Loucy (cell line): ENCODE results near the gene IL5.
A peak's percentile ranks its signal among the peaks of the same experiment; 100 is the strongest.

Source experiments
- H2AFZ ChIP-seq: fragments of 200-600 bp; sonication (generic); 2 replicates; pipeline ENCODE4 v1.6.0; 2016; ENCODE audit warnings: antibody characterized with exemption, mild to moderate bottlenecking, low read length, moderate library complexity
- H3F3A ChIP-seq: fragments of 200-600 bp; 2 replicates; pipeline ENCODE4 v1.6.0; 2016; ENCODE audit warnings: antibody characterized with exemption, low read depth, mild to moderate bottlenecking
- H3K27me3 ChIP-seq: fragments of 200-600 bp; sonication (generic); 2 replicates; pipeline ENCODE4 v1.6.1; 2014; ENCODE audit warnings: low read length, mild to moderate bottlenecking; ENCODE audit not compliant: insufficient read depth, poor library complexity, severe bottlenecking
- H3K36me3 ChIP-seq: fragments of 200-600 bp; sonication (generic); 2 replicates; pipeline ENCODE4 v1.6.1; 2016; ENCODE audit warnings: low read length; ENCODE audit not compliant: insufficient read depth
- H3K4me1 ChIP-seq: fragments of 200-600 bp; sonication (generic); 2 replicates; pipeline ENCODE4 v1.5.1; 2014; ENCODE audit warnings: low read length, mild to moderate bottlenecking; ENCODE audit not compliant: insufficient read depth, poor library complexity, severe bottlenecking
- H3K4me2 ChIP-seq: fragments of 200-600 bp; sonication (generic); 2 replicates; pipeline ENCODE4 v1.6.0; 2014; ENCODE audit warnings: antibody characterized with exemption, low read length, low read depth, mild to moderate bottlenecking; ENCODE audit not compliant: poor library complexity, severe bottlenecking
- H3K4me3 ChIP-seq: fragments of 200-600 bp; sonication (generic); 2 replicates; pipeline ENCODE4 v1.5.1; 2014; ENCODE audit warnings: low read length, mild to moderate bottlenecking, mixed read lengths; ENCODE audit not compliant: poor library complexity, severe bottlenecking
- H3K79me2 ChIP-seq: fragments of 200-600 bp; sonication (generic); 2 replicates; pipeline ENCODE4 v1.6.1; 2014; ENCODE audit warnings: low read length; ENCODE audit not compliant: insufficient read depth
- H3K9ac ChIP-seq: fragments of 200-600 bp; sonication (generic); 2 replicates; pipeline ENCODE4 v1.6.0; 2014; ENCODE audit warnings: mild to moderate bottlenecking, low read depth, low read length, moderate library complexity; ENCODE audit not compliant: poor library complexity, severe bottlenecking
- H3K9me2 ChIP-seq: fragments of 200-600 bp; sonication (generic); replicated peaks from 2 replicates; pipeline ENCODE4 v1.6.1; 2016; ENCODE audit warnings: low read depth, low read length, mixed read lengths
- H3K9me3 ChIP-seq: fragments of 200-600 bp; sonication (generic); 2 replicates; pipeline ENCODE4 v1.6.1; 2014; ENCODE audit warnings: mild to moderate bottlenecking, antibody characterized with exemption, low read length, low read depth; ENCODE audit not compliant: insufficient read depth
- H4K20me1 ChIP-seq: fragments of 200-600 bp; sonication (generic); 2 replicates; pipeline ENCODE4 v1.6.0; 2014; ENCODE audit warnings: antibody characterized with exemption, low read length, mild to moderate bottlenecking; ENCODE audit not compliant: insufficient read depth, poor library complexity, severe bottlenecking
- EZH2phosphoT487 ChIP-seq: fragments of 200-600 bp; IDR thresholded peaks from 2 replicates; pipeline ENCODE4 v1.6.1; 2018; ENCODE audit warnings: antibody characterized with exemption, mild to moderate bottlenecking, moderate library complexity, borderline replicate concordance
- TF ChIP-seq, protein P1 (sequence below): fragments of 200-600 bp; sonication (generic); conservative IDR thresholded peaks from 2 replicates; pipeline ENCODE4 v1.5.1; 2014; ENCODE audit warnings: mild to moderate bottlenecking, antibody characterized with exemption, low read length

Gene IL5

DNA sequence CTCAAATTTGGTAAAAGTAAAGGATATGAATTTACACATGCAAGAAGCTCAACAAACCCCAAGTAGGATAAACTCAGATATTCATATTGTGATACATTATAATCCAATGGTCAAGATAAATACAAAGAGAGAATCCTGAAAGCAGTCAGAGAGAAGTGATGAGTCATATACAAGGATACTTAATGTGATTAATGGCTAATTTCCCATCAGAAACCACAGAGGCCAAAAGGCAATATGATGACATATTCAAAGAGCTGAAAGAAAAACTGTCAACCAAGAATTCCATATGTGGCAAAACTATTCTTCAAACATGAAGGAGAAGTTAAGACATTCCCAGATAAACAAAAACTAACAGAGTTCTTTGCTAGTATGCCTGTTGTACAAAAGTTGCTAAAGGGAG is 33.2 kb downstream of the IL5 start:
- Histone ChIP-seq H4K20me1 (no peaks in the 10 kb centered on the region), H3K9ac (no peak overlapping the region), H3K9me3 (no peaks in the 10 kb centered on the region), H3F3A (no peaks in the 10 kb centered on the region), H3K9me2 (no peaks in the 10 kb centered on the region), H3K4me2 (no peak overlapping the region), H3K4me3 (no peak overlapping the region), H3K4me1 (peaks cover 3% of the 10 kb centered on the region), H2AFZ (no peak overlapping the region), H3K27me3 (no peaks in the 10 kb centered on the region), H3K36me3 (no peaks in the 10 kb centered on the region), H3K79me2 (no peaks in the 10 kb centered on the region)
- TF ChIP-seq, protein P1, sequence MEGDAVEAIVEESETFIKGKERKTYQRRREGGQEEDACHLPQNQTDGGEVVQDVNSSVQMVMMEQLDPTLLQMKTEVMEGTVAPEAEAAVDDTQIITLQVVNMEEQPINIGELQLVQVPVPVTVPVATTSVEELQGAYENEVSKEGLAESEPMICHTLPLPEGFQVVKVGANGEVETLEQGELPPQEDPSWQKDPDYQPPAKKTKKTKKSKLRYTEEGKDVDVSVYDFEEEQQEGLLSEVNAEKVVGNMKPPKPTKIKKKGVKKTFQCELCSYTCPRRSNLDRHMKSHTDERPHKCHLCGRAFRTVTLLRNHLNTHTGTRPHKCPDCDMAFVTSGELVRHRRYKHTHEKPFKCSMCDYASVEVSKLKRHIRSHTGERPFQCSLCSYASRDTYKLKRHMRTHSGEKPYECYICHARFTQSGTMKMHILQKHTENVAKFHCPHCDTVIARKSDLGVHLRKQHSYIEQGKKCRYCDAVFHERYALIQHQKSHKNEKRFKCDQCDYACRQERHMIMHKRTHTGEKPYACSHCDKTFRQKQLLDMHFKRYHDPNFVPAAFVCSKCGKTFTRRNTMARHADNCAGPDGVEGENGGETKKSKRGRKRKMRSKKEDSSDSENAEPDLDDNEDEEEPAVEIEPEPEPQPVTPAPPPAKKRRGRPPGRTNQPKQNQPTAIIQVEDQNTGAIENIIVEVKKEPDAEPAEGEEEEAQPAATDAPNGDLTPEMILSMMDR: no peak
- TF ChIP-seq EZH2phosphoT487: no peak

- TF ChIP-seq, protein P1: peak; percentile 59
- no peak for TF ChIP-seq EZH2phosphoT487
- H3K9ac ChIP-seq: no peak overlapping the region
Measured at GRCh38 chr5:132506094-132506692, 37.1 kb downstream of the IL5 start.

DNA sequence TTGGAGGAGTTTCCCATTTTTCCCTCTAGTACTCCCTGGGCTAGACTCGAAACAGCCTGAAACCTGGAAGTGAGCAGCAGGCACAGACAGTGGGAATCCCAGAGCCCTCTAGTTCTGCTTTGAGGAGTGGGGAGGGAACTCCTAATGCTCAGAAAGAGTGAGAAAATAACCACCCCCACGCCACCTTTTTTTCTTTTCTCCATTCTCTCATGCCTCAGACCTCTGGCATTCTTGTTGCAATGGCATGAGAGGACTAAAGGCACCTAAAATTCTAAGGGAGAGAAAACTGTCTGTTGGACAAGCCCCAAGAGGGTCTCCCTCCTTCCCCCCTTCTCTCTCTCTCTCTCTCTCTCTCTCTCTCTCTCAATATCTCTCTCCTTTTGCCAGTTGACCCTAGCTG is 37.7 kb downstream of the IL5 start:
- H4K20me1 ChIP-seq: no peaks in the 10 kb centered on the region
- TF ChIP-seq, protein P1: no peak
- no peak for TF ChIP-seq EZH2phosphoT487
- no peak overlapping the region for H3K4me3 ChIP-seq
- peaks cover 12% of the 10 kb centered on the region for H3K4me1 ChIP-seq
- H3K9me2 ChIP-seq: no peaks in the 10 kb centered on the region
- H3F3A ChIP-seq: no peaks in the 10 kb centered on the region
- H3K4me2 ChIP-seq: no peak overlapping the region
- no peaks in the 10 kb centered on the region for H3K27me3 ChIP-seq
- H2AFZ ChIP-seq: no peak overlapping the region
- H3K36me3 ChIP-seq: no peaks in the 10 kb centered on the region
- no peak overlapping the region for H3K9ac ChIP-seq
- no peaks in the 10 kb centered on the region for H3K9me3 ChIP-seq
- no peaks in the 10 kb centered on the region for H3K79me2 ChIP-seq

More at GRCh38 chr5:132506094-132506692, 37.1 kb downstream of the IL5 start:
- Histone ChIP-seq H3K27me3 (no peaks in the 10 kb centered on the region), H3K4me1 (peaks cover 8% of the 10 kb centered on the region), H3K9me2 (no peaks in the 10 kb centered on the region), H3K9me3 (no peaks in the 10 kb centered on the region), H3K79me2 (no peaks in the 10 kb centered on the region), H3F3A (no peaks in the 10 kb centered on the region), H4K20me1 (no peaks in the 10 kb centered on the region), H3K4me3 (no peak overlapping the region), H3K36me3 (no peaks in the 10 kb centered on the region), H3K4me2 (no peak overlapping the region), H2AFZ (0 out of 2 replicates have a peak overlapping the region, but pooled peaks have one; percentile 60)
